WERI-Rb-1 (cell line): ENCODE results near the gene RNASE3.
"Not testable (repeated sequence)": the region's sequence is repeated elsewhere in the genome, so short reads cannot be mapped to it uniquely, and the experiment has no call there.

Experiments used
- DNase-seq: peaks from one replicate; pipeline ENCODE4 v3.0.0-alpha.2; 2020
- H3K27ac ChIP-seq: fragments of 250-450 bp; sonication (Bioruptor Pico); 2 replicates; pipeline ENCODE4 v1.5.1; 2020; ENCODE audit warnings: mild to moderate bottlenecking, moderate library complexity
- H3K27me3 ChIP-seq: fragments of 250-450 bp; sonication (Bioruptor Pico); 2 replicates; pipeline ENCODE4 v1.5.1; 2021; ENCODE audit warnings: mild to moderate bottlenecking, low read depth, moderate library complexity; ENCODE audit not compliant: insufficient read depth, severe bottlenecking
- H3K36me3 ChIP-seq: fragments of 250-450 bp; sonication (Bioruptor Pico); 2 replicates; pipeline ENCODE4 v1.5.1; 2020; ENCODE audit warnings: mild to moderate bottlenecking, moderate library complexity
- H3K4me3 ChIP-seq: 2 replicates; pipeline ENCODE4 v1.5.1; 2011; ENCODE audit warnings: low read depth, mild to moderate bottlenecking, control low read depth, low read length
- H3K9me3 ChIP-seq: fragments of 250-450 bp; sonication (Bioruptor Pico); 2 replicates; pipeline ENCODE4 v1.5.1; 2021; ENCODE audit warnings: mild to moderate bottlenecking, moderate library complexity; ENCODE audit not compliant: severe bottlenecking
- CTCF ChIP-seq: IDR thresholded peaks from 2 replicates; pipeline ENCODE4 v1.5.1; 2011; ENCODE audit warnings: low read depth, mild to moderate bottlenecking, control low read depth, inconsistent platforms, low read length

RNASE3 gene

DNA sequence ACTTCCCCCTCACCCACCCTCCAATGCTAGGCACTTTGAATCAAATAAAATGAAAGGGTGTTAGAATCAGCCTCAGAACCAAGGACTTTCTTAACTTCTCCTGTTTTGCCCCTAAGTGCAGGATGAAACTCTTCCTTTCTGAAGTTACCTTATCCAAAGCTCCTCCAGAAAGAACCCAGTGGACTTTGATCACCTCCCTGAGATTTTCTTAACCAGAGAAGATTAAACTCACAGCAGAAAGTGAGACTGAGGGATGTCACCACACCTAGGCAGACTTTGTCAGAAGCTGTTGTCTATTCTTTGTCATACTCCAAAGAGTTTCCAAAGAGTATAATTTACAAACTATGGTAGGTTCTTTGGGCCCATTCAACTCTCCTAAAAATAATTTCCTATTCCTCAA, 14.2 kb upstream of the RNASE3 start:
- Histone ChIP-seq H3K27ac (no peak overlapping the region), H3K9me3 (peaks cover 3% of the 10 kb centered on the region), H3K27me3 (peaks cover 39% of the 10 kb centered on the region), H3K4me3 (no peak overlapping the region), H3K36me3 (no peaks in the 10 kb centered on the region)
- DNase-seq, result no peak
- no peak for TF ChIP-seq CTCF

GRCh38 chr14:20878695-20879094, 12.5 kb upstream of the RNASE3 start:
- TF ChIP-seq CTCF, result no peak
- no peaks in the 10 kb centered on the region for H3K9me3 ChIP-seq
- DNase-seq, result no peak
- H3K27me3 ChIP-seq, result peaks cover 24% of the 10 kb centered on the region
- no peak overlapping the region for H3K4me3 ChIP-seq
- no peaks in the 10 kb centered on the region for H3K36me3 ChIP-seq
- H3K27ac ChIP-seq, result no peak overlapping the region

DNA sequence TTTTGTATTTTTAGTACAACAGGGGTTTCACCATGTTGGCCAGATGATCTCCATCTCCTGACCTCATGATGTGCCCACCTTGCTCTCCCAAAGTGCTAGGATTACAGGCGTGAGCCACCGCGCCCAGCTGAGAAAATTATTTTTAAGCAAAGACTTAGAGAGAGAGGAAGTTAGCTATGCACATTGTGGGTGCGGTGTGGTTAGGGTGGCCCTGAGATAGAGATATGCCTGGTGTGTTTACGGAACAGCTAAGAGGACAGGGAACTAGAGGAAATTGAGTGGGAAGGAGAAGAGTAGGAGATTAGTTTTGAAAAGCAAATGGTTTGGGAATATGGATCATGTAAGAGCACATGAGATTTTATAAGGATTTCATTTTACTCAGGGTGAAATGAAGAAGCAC, 10.0 kb upstream of the RNASE3 start:
- not testable (repeated sequence) for H3K9me3 ChIP-seq, DNase-seq, H3K4me3 ChIP-seq, H3K36me3 ChIP-seq, H3K27ac ChIP-seq
- peaks cover 23% of the 10 kb centered on the region for H3K27me3 ChIP-seq

DNA sequence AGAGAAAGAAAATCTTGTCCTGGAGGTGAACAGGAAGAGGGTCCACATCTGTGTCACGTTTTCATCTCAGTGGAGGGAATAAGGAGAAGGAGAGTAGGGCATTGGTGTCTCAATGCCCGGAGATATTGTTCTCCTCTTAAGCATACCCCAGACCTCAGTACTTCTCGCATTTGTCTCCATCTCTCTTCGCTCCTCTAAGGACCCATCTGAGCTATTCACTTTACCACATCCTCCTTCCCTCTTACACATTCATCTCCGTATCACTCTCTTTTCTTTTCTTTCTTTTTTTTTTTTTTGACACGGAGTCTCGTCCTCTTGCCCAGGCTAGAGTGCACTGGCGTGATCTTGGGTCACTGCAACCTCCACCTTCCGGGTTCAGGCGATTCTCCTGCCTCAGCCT, 8.4 kb upstream of the RNASE3 start:
- not testable (repeated sequence) for DNase-seq, H3K27ac ChIP-seq, H3K9me3 ChIP-seq, H3K4me3 ChIP-seq, H3K36me3 ChIP-seq
- H3K27me3 ChIP-seq, result peaks cover 32% of the 10 kb centered on the region

DNA sequence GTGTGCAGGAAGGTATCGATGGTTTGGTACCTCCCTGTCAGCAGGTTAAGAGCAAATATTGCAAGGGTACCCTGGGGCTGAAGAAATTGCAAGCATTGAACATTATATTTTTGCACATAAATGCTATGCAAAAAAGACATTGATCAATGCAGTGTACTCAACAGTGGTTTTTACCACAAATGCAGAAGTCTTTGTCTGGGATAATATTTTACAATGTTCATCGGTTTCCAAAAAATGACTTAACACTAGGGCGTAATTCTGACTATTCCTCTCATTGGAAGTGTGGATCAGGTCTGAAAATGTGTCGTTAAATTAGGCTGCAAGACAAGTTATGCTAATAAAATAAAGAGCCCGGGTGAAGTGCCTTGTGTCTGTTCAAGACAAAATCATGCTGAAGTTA, 2.8 kb upstream of the RNASE3 start:
- H3K4me3 ChIP-seq, H3K27ac ChIP-seq, H3K9me3 ChIP-seq, H3K36me3 ChIP-seq, DNase-seq: not testable (repeated sequence)
- peaks cover 55% of the 10 kb centered on the region for H3K27me3 ChIP-seq

GRCh38 chr14:20895322-20895721, 4.1 kb downstream of the RNASE3 start:
- peaks cover 70% of the 10 kb centered on the region for H3K27me3 ChIP-seq
- not testable (repeated sequence) for H3K27ac ChIP-seq, H3K4me3 ChIP-seq, H3K36me3 ChIP-seq, H3K9me3 ChIP-seq, DNase-seq

- Histone ChIP-seq H3K36me3 (no peaks in the 10 kb centered on the region), H3K27me3 (peaks cover 25% of the 10 kb centered on the region), H3K27ac (no peak overlapping the region), H3K9me3 (no peaks in the 10 kb centered on the region), H3K4me3 (no peak overlapping the region)
- no peak for DNase-seq
- TF ChIP-seq CTCF, result no peak
These were observed 13.3 kb downstream of the RNASE3 start for GRCh38 chr14:20904393-20905029.

- Histone ChIP-seq H3K9me3 (no peaks in the 10 kb centered on the region), H3K4me3 (no peak overlapping the region), H3K27ac (no peak overlapping the region), H3K27me3 (peaks cover 20% of the 10 kb centered on the region), H3K36me3 (no peaks in the 10 kb centered on the region)
- TF ChIP-seq CTCF, result no peak
- DNase-seq, result no peak
These were observed 14.5 kb downstream of the RNASE3 start for GRCh38 chr14:20905676-20906075.
